Measurements from ENCODE around the gene CCT6A. TPM values are rescaled to one million over a fixed set of nuclear protein-coding genes. Genes with fewer than 3 reads are reported as not detected.
A peak's percentile ranks its signal among the peaks of the same experiment; 100 is the strongest.
"Not testable (repeated sequence)": the region's sequence is repeated elsewhere in the genome, so short reads cannot be mapped to it uniquely, and the experiment has no call there.

CCT6A gene
- total RNA-seq, 2 donors from 2014 or later = 74.5 to 75.8 TPM

DNA sequence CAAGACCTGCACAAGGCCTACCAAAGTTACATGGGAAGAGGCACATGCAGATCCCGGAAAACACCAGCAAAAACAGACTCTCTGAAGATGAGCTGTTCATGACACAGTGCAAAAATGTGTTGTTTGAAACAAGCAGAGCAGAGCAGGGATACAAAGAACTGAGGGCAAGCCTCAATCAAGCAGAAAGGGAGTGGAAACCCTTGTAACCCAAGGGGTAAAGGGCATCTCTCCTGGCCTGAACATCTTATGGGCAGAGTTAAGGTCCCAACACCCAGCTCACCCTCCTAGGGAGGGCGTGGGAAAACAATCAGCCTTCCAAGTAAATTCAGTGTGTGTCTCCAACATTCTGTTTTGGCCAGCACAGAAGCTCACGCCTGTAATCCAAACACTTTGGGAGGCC lies 10.8 kb upstream of the CCT6A start:
- H3K4me1 ChIP-seq = peaks cover 3% of the 10 kb centered on the region
- no peaks in the 10 kb centered on the region for H3K36me3 ChIP-seq (replicated peaks in 1 of 2; ENCODE audit: insufficient read depth in 1 of 2, low read depth in 2 of 2)
- intact Hi-C loops (cut with DNase I) = no loop called here
- H3K27ac ChIP-seq = no peak overlapping the region
- ATAC-seq (no peak), DNase-seq (no peak)
- TF ChIP-seq, protein P1, sequence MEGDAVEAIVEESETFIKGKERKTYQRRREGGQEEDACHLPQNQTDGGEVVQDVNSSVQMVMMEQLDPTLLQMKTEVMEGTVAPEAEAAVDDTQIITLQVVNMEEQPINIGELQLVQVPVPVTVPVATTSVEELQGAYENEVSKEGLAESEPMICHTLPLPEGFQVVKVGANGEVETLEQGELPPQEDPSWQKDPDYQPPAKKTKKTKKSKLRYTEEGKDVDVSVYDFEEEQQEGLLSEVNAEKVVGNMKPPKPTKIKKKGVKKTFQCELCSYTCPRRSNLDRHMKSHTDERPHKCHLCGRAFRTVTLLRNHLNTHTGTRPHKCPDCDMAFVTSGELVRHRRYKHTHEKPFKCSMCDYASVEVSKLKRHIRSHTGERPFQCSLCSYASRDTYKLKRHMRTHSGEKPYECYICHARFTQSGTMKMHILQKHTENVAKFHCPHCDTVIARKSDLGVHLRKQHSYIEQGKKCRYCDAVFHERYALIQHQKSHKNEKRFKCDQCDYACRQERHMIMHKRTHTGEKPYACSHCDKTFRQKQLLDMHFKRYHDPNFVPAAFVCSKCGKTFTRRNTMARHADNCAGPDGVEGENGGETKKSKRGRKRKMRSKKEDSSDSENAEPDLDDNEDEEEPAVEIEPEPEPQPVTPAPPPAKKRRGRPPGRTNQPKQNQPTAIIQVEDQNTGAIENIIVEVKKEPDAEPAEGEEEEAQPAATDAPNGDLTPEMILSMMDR (IDR thresholded peaks at IDR 0.05) = no peak
- TF ChIP-seq POLR2A (IDR thresholded peaks at IDR 0.05) = no peak
- whole genome bisulfite sequencing, 2 donors = 58 to 62% methylated on average over 3 of the region's 3 CpGs
- H3K9me3 ChIP-seq = no peaks in the 10 kb centered on the region
- H3K4me3 ChIP-seq = no peak overlapping the region
- no peaks in the 10 kb centered on the region for H3K27me3 ChIP-seq

DNA sequence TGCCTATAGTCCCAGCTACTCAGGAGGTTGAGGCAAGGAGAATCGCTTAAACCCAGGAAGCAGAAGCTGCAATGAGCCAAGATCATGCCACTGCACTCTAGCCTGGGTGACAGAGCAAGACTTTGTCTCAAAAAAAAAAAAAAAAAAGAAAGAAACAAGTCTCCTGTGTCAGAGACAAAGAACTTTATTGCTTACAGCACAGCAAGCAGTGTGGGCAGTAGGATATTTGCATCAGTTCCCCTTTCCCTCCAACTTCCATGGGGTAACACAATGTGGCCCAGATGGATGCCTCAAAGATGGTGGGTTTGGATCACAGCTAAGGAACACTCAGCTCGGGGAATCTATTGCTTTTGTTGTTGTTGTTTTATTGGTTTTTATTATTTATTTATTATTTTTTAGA lies 5.8 kb upstream of the CCT6A start:
- Histone ChIP-seq H3K27ac (peak overlapping the region in 2 of 4 donors; percentile 84 to 88), H3K4me1 (peaks cover 54% of the 10 kb centered on the region)
- intact Hi-C loops (cut with DNase I); H3K36me3 ChIP-seq (replicated peaks in 1 of 2; ENCODE audit: insufficient read depth in 1 of 2, low read depth in 2 of 2); H3K9me3 ChIP-seq; DNase-seq; H3K27me3 ChIP-seq; H3K4me3 ChIP-seq; ATAC-seq: not testable (repeated sequence)
- 90 to 96% methylated on average over 2 of the region's 2 CpGs for WGBS, 2 donors

DNA sequence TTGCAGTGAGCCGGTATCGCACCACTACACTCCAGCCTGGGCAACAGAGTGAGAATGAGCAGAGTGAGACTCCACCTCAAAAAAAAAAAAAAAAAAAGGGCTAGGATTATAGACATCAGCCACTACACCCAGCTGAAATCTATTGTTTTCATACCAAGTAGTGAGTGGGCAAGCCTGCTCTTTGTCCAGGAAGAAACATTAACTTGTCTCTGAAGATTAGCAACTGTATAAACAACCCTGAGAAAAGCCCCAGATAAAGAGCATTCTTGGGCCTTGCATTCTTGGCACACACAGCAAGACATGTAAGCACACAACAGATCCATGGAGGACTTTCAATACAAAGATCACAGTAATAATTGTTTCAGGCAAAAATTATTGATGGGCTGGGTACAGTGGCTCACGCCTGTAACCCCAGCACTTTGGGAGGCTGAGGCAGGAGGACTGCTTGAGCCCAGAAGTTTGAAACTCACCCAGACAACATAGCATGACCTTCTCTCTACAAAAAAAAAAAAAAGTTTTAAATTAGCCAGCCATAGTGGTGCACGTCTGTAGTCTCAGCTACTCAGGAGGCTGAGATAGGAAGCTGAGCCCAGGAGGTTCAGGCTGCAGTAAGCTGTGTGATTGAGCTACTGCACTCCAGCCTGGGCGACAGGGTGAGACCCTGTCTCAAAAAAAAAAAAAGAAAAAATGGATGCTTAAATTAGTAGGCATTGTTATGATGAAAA lies 4.7 kb upstream of the CCT6A start:
- Histone ChIP-seq H3K9me3 (no peaks in the 10 kb centered on the region), H3K36me3 (replicated peaks in 1 of 2; ENCODE audit: insufficient read depth in 1 of 2, low read depth in 2 of 2) (no peaks in the 10 kb centered on the region), H3K4me1 (peaks cover 55% of the 10 kb centered on the region), H3K27ac (peak overlapping the region; percentile 74 to 88 (median 84)), H3K4me3 (no peak overlapping the region), H3K27me3 (no peaks in the 10 kb centered on the region)
- DNase-seq (peak; percentile 53 to 82 (median 69)), ATAC-seq (peak; percentile 57)
- intact Hi-C loops (cut with DNase I) = no loop called here
- no peak for TF ChIP-seq POLR2A (IDR thresholded peaks at IDR 0.05)
- TF ChIP-seq, protein P1 (IDR thresholded peaks at IDR 0.05) = no peak
- WGBS, 2 donors = 16 to 18% methylated on average over 5 of the region's 5 CpGs

DNA sequence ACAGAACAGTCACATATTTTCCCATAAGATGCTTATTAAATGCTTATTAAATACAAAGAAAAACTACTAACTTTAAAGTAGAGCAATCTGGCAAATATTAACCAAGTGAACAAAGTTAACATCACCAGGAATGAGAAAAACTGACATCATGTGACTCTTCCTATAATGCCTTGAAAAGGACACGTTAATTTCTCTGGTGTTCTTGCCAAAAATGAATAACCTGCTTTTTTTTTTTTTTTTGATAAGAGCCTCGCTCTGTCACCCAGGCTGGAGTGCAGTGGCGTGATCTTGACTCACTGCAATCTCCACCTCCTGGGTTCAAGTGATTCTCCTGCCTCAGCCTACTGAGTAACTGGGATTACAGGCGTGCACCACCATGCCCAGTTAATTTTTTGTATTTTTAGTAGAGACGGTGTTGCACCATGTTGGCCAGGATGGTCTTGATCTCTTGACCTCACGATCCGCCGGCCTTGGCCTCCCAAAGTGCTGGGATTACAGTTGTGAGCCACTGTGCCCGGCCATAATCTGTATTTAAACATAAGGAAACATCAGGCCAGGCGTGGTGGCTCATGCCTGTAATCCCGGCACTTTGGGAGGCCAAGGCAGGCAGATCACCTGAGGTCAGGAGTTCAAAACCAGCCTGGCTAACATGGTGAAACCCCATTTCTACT lies 4.0 kb upstream of the CCT6A start:
- intact Hi-C loops (cut with DNase I); H3K27me3 ChIP-seq; H3K9me3 ChIP-seq; H3K36me3 ChIP-seq (replicated peaks in 1 of 2; ENCODE audit: insufficient read depth in 1 of 2, low read depth in 2 of 2); H3K4me3 ChIP-seq: not testable (repeated sequence)
- ATAC-seq = peak; percentile 9
- TF ChIP-seq POLR2A (IDR thresholded peaks at IDR 0.05) = peak in 1 of 3 donors; percentile 16
- H3K4me1 ChIP-seq = peaks cover 59% of the 10 kb centered on the region
- WGBS, 2 donors = 25 to 32% methylated on average over 9 to 11 of the region's 11 CpGs
- peak in 3 of 4 donors; percentile 24 to 38 (median 34) for DNase-seq
- peak overlapping the region; percentile 71 to 88 (median 79) for H3K27ac ChIP-seq

DNA sequence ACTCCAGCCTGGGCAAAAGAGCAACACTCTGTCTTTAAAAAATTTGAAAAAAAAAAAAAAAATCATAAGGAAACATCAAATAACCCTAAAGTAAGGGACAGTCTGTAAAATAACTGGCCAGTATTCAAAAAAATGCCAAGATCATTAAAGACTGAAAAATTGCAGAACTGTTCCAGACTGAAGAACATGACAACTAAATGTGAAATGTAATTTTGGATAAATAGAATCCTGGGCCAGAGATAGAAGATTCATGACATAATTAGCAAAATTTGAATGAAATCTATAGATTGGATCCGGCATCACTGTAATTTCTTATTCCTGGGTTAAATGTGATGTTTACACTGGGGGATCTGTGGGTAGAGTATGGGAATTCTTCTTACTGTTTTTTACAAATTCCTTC lies 3.3 kb upstream of the CCT6A start:
- WGBS, 2 donors = 88 to 91% methylated on average over 1 of the region's 1 CpG
- ATAC-seq = no peak

More for the DNA sequence above, 3.3 kb upstream of the CCT6A start:
- peak overlapping the region in 3 of 4 donors; percentile 74 to 88 (median 84) for H3K27ac ChIP-seq
- no peaks in the 10 kb centered on the region for H3K27me3 ChIP-seq
- no peaks in the 10 kb centered on the region for H3K9me3 ChIP-seq
- no peak overlapping the region for H3K4me3 ChIP-seq
- no peak for DNase-seq
- peaks cover 65% of the 10 kb centered on the region for H3K4me1 ChIP-seq
- intact Hi-C loops (cut with DNase I) = no loop called here
- H3K36me3 ChIP-seq (replicated peaks in 1 of 2; ENCODE audit: insufficient read depth in 1 of 2, low read depth in 2 of 2) = peaks cover 0 to 1% of the 10 kb centered on the region in 2 donors
- no peak for TF ChIP-seq POLR2A (IDR thresholded peaks at IDR 0.05)
- TF ChIP-seq, protein P1 (IDR thresholded peaks at IDR 0.05) = no peak

All from body of pancreas (tissue), 4 donors.